ENCODE results near the gene TCTN3. TPM values are rescaled to one million over a fixed set of nuclear protein-coding genes. Genes with fewer than 3 reads are reported as not detected.
A peak's percentile ranks its signal among the peaks of the same experiment; 100 is the strongest.
"Not testable (repeated sequence)": the region's sequence is repeated elsewhere in the genome, so short reads cannot be mapped to it uniquely, and the experiment has no call there.

TCTN3 gene
- total RNA-seq, 4 donors from 2014 or later, result 18.3 to 26.2 (median 22.7) TPM

DNA sequence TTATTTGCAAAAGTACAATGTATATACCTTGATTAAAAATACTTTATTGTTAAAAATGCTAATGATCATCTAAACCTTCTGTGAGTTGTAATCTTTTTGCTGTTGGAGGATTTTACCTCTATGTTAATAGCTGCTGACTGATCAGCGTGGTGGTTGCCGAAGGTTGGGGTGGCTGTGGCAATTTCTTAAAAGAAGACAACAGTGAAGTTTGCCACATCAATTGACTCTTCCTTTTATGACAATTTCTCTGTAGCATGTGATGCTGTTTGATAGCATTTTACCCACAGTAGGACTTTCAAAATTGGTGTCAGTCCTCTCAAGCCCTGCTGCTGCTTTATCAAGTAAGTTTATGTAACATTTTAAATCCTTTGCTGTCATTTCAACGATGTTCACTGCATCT is 45.3 kb upstream of the TCTN3 start:
- no peak for DNase-seq (ENCODE audit: low spot score in 2 of 2)
- Histone ChIP-seq H3K36me3 (no peaks in the 10 kb centered on the region), H3K9me3 (no peaks in the 10 kb centered on the region), H3K27ac (no peak overlapping the region), H3K27me3 (no peaks in the 10 kb centered on the region), H3K4me1 (no peaks in the 10 kb centered on the region), H3K4me3 (no peak overlapping the region)
- WGBS, result 85% methylated on average over 3 of the region's 3 CpGs
- no peak for TF ChIP-seq POLR2AphosphoS5 (IDR thresholded peaks at IDR 0.05)
- TF ChIP-seq, protein P1, sequence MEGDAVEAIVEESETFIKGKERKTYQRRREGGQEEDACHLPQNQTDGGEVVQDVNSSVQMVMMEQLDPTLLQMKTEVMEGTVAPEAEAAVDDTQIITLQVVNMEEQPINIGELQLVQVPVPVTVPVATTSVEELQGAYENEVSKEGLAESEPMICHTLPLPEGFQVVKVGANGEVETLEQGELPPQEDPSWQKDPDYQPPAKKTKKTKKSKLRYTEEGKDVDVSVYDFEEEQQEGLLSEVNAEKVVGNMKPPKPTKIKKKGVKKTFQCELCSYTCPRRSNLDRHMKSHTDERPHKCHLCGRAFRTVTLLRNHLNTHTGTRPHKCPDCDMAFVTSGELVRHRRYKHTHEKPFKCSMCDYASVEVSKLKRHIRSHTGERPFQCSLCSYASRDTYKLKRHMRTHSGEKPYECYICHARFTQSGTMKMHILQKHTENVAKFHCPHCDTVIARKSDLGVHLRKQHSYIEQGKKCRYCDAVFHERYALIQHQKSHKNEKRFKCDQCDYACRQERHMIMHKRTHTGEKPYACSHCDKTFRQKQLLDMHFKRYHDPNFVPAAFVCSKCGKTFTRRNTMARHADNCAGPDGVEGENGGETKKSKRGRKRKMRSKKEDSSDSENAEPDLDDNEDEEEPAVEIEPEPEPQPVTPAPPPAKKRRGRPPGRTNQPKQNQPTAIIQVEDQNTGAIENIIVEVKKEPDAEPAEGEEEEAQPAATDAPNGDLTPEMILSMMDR (IDR thresholded peaks at IDR 0.05), result no peak
- no peak for TF ChIP-seq EP300 (IDR thresholded peaks at IDR 0.05)
- TF ChIP-seq POLR2A (IDR thresholded peaks at IDR 0.05), result no peak

DNA sequence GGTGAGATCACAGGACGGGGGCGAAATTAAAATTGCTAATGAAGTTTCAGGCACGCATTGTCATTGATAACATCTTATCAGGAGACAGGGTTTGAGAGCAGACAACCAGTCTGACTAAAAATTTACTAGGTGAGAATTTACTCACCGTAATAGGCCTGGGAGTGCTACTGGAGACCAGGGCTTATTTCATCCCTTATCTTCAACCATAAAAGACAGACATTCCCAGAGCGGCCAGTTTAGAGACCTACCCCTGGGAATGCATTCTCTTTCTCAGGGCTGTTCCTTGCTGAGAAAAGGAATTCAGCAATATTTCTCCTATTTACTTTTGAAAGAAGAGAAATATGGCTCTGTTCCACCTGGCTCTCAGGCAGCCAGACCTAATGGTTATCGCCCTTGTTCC is 39.2 kb upstream of the TCTN3 start:
- H3K36me3 ChIP-seq; H3K27me3 ChIP-seq; H3K4me1 ChIP-seq; H3K27ac ChIP-seq; H3K4me3 ChIP-seq; H3K9me3 ChIP-seq; DNase-seq (ENCODE audit: low spot score in 2 of 2): not testable (repeated sequence)
- WGBS, result 84% methylated on average over 6 of the region's 6 CpGs

DNA sequence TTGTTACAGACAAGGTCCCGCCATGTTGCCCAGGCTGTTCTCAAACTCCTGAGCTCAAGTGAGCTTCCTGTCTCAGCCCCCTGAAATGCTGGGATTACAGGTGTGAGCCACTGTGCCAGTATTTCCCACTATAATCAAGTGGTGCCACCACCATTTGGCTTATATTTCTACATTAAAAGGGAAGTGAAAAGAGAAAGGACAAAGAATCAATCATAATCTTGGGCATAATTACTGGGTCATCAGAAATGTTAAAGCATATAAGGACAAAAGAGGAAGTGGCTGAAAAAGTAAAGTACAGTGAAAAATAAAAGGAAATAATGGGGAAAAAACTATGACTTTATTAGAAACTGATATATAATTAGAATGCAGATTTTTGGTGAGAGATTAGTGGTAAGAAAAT is 36.5 kb upstream of the TCTN3 start:
- Histone ChIP-seq H3K4me3 (no peak overlapping the region), H3K36me3 (no peaks in the 10 kb centered on the region), H3K27me3 (no peaks in the 10 kb centered on the region), H3K27ac (peak overlapping the region; percentile 60), H3K4me1 (peaks cover 2% of the 10 kb centered on the region), H3K9me3 (peaks cover 9% of the 10 kb centered on the region)
- WGBS, result 80% methylated on average over 1 of the region's 1 CpG
- TF ChIP-seq POLR2AphosphoS5 (IDR thresholded peaks at IDR 0.05) (no peak), EP300 (IDR thresholded peaks at IDR 0.05) (no peak), POLR2A (IDR thresholded peaks at IDR 0.05) (no peak)
- TF ChIP-seq, protein P1 (IDR thresholded peaks at IDR 0.05), result no peak
- DNase-seq (ENCODE audit: low spot score in 2 of 2), result no peak

DNA sequence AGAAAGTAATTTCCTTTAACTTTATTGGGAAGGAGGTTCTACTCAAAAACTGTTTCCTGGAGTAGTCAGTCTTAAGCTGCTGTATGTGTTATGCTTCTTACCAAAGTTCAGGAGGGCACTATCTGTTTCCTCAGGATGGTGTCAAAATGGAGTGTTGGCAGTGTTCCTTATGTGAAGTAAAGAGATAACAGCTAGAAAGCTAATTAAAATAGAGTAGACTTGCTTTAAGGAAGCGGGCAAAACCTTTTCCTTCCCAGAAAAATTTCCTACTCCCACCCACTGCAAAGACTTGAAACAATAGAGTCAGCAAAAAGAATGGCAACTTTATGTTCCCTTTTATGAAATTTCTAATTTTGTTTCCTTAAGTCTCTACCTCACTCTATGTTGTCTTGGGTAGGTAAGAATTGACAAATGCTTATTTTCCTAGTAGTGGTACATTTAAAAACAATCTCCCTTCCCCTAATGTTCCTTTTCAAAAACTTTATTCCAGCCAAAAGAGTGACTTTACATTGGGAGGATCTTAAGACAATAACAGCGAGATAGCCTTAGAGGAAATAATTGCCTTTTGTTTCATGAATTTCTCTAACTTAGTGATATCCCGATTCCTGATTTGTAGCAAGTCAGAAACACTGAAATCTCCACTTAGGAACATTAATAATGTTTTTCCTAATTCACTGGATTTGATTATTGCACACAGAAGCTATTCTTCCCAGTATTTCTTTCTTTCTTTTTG is 35.8 kb upstream of the TCTN3 start:
- Histone ChIP-seq H3K4me1 (peaks cover 2% of the 10 kb centered on the region), H3K9me3 (peaks cover 9% of the 10 kb centered on the region), H3K36me3 (no peaks in the 10 kb centered on the region), H3K4me3 (no peak overlapping the region), H3K27ac (peak overlapping the region; percentile 60), H3K27me3 (no peaks in the 10 kb centered on the region)
- 71% methylated on average over 3 of the region's 3 CpGs for WGBS
- TF ChIP-seq, protein P1 (IDR thresholded peaks at IDR 0.05), result no peak
- TF ChIP-seq POLR2A (IDR thresholded peaks at IDR 0.05), result no peak
- no peak for TF ChIP-seq EP300 (IDR thresholded peaks at IDR 0.05)
- DNase-seq (ENCODE audit: low spot score in 2 of 2), result no peak

DNA sequence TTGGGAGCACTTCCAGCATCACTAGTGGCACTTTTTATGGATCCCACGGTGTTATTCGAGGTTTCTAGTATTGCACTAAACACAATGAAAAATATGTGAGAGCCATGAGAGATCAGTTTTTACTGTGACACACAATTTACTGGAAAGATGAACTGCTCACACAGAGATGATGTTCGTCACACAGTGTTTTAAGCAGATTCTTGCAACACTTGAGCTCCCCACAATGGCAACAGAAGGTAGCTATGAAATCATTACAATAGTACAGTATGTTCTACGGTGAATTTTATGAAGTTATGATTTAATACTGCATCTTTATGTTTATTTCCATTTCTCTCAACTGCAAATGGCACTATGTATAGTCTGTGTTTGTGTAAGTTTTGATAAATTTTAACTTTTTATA is 34.8 kb upstream of the TCTN3 start:
- Histone ChIP-seq H3K27ac (no peak overlapping the region), H3K9me3 (peaks cover 9% of the 10 kb centered on the region), H3K4me1 (peaks cover 2% of the 10 kb centered on the region), H3K27me3 (no peaks in the 10 kb centered on the region), H3K36me3 (no peaks in the 10 kb centered on the region), H3K4me3 (no peak overlapping the region)
- WGBS, result 55% methylated on average over 4 of the region's 4 CpGs
- TF ChIP-seq POLR2AphosphoS5 (IDR thresholded peaks at IDR 0.05), result peak in 1 of 3 donors; percentile 19
- TF ChIP-seq, protein P1 (IDR thresholded peaks at IDR 0.05), result no peak
- peak; percentile 75 for TF ChIP-seq EP300 (IDR thresholded peaks at IDR 0.05)
- no peak for DNase-seq (ENCODE audit: low spot score in 2 of 2)

DNA sequence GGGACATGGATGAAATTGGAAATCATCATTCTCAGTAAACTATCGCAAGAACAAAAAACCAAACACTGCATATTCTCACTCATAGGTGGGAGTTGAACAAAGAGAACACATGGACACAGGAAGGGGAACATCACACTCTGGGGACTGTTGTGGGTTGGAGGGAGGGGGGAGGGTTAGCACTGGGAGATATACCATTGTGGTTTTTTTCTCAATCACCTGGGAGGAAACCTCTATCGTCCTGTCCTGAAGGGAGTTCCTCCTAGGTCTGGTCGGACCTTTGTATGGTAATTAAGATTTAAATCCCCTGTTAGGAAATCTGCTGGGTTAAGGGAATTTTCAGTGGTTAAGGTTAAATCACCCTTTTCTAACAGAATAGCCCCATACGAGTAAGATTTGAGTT is 28.8 kb upstream of the TCTN3 start:
- not testable (repeated sequence) for H3K4me1 ChIP-seq; DNase-seq (ENCODE audit: low spot score in 2 of 2); H3K27ac ChIP-seq; H3K36me3 ChIP-seq; H3K27me3 ChIP-seq; H3K4me3 ChIP-seq; H3K9me3 ChIP-seq
- WGBS, result 85% methylated on average over 4 of the region's 4 CpGs

DNA sequence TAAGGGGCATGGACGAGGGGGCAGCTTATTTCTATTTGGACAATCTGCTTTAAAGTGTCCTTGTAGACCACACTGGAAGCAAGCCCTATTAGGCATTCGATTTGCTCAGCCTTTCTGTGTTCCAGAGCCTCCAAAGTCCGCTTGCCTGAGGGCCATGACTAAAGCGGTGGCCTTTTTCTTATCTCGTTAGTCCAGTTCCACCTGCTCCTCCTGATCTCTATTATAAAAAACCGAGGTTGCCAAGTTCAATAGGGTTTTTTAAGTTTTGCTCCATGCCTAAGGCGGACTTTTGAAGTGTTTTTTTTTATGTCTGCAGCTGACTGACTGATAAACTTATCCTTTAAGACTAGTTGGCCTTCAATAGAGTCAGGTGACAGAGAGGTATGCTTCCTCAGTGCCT is 27.0 kb upstream of the TCTN3 start:
- not testable (repeated sequence) for H3K36me3 ChIP-seq; H3K4me1 ChIP-seq; H3K9me3 ChIP-seq; H3K27ac ChIP-seq; H3K4me3 ChIP-seq; DNase-seq (ENCODE audit: low spot score in 2 of 2); H3K27me3 ChIP-seq
- WGBS, result 74% methylated on average over 7 of the region's 7 CpGs

Measured in suprapubic skin (tissue), 4 donors.